Prostate gland (tissue), 2 donors: ENCODE results near the gene TARBP1.

ENCODE experiments used
- POLR2A ChIP-seq: fragments of 450-650 bp; IDR thresholded peaks from one replicate; pipeline ENCODE4 v1.6.1; 2016; ENCODE audit warnings: antibody characterized with exemption, mild to moderate bottlenecking
- POLR2AphosphoS5 ChIP-seq: sonication (generic); formaldehyde crosslinking; IDR thresholded peaks from one replicate; pipeline ENCODE4 v1.6.1; 2017; ENCODE audit warnings: antibody characterized with exemption
- TF ChIP-seq, protein P1 (sequence below), 4 experiments: fragments of 200-600 bp in 2 of 4; fragments of 450-650 bp in 2 of 4; sonication (generic) in 2 of 4; IDR thresholded peaks; 1 replicate in 3 of 4; 2 replicates in 1 of 4; pipeline ENCODE4 v1.5.1; 2016 to 2019; ENCODE audit warnings: antibody characterized with exemption in 4 of 4, mild to moderate bottlenecking in 2 of 4, moderate library complexity in 2 of 4

DNA sequence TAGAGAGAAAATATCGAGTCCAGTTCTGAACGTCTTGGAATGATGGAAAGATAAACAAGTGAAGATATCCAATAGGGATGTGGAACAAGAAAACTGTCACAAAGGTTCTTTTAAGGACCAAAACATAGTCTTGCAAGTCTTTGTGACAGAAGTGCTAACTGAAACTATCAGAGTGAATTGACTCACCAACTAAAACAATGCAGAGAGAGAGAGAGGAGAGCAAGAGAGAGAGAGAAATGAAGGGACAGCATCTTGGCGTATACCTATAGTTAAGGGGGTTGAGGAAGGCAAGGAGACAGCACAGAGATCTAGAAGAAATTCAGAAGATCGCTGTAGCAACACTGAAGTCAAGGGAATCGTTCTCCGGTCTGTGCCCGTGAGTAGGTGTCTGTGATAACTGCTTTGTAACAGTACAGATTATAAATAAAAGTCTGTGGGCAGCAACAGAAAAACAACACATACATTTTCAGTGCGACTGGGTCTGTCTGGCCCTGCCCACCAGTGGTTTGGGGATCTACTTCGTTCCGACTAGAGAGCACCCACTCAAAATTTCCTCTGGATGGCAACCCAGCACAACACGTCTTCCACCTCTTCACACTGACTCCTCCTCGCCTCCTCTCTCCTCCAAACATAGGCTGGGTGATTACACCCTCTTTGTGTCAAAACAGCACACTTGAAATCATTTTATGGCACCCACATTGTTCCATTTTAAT, 110.5 kb downstream of the TARBP1 start:
- TF ChIP-seq, protein P1, sequence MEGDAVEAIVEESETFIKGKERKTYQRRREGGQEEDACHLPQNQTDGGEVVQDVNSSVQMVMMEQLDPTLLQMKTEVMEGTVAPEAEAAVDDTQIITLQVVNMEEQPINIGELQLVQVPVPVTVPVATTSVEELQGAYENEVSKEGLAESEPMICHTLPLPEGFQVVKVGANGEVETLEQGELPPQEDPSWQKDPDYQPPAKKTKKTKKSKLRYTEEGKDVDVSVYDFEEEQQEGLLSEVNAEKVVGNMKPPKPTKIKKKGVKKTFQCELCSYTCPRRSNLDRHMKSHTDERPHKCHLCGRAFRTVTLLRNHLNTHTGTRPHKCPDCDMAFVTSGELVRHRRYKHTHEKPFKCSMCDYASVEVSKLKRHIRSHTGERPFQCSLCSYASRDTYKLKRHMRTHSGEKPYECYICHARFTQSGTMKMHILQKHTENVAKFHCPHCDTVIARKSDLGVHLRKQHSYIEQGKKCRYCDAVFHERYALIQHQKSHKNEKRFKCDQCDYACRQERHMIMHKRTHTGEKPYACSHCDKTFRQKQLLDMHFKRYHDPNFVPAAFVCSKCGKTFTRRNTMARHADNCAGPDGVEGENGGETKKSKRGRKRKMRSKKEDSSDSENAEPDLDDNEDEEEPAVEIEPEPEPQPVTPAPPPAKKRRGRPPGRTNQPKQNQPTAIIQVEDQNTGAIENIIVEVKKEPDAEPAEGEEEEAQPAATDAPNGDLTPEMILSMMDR (IDR thresholded peaks at IDR 0.05): no peak
- TF ChIP-seq POLR2AphosphoS5: no peak
- no peak for TF ChIP-seq POLR2A
